ENCODE results near the gene POLD4.
A peak's percentile ranks its signal among the peaks of the same experiment; 100 is the strongest.
"Not testable (repeated sequence)": the region's sequence is repeated elsewhere in the genome, so short reads cannot be mapped to it uniquely, and the experiment has no call there.

The POLD4 gene

DNA sequence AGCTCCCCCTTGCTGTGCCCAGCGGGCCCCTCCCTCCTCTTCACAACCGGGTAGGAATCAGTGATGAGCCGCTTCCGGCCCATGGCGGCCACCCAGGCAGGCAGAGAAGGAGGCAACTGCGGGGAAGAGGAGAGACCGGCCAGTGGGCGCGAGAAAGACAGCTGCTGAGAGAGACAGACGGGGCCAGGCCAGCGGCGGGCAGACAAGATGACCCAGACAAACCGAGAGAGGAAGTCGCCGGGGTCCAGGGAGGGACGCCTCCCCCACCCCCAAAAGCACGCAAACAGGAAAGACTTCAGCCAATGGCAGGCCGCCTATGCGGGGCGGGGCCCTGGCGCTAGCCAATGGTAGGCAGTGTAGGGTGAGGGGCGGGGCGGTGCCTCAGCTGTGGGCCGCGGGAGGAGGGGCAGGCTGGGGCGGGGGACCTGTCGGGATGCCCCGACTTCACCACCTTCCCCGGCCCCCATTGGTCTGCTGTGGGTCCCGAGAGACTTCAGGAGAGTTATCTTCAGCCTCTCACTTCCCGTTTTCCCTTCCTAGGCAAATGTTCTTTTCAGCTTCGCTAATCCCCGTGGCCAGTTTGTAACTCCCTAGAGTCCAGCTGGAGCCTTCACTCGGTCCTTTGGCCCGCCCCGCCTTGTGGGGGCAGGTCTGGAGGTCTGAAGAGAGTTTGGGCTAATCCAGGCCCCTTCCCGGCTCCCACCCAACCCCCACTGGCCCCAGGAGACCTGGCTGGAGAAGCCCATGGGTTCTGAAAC lies at the start of gene POLD4:
POLD4 (minus strand) TSS at position 230 of the 758 bp plus-strand sequence; CDS start at position 83, 147 bp downstream.
- DNase-seq = peak; percentile 92 to 95

GRCh38 chr11:67403085-67403484 lies 49.7 kb upstream of the POLD4 start:
- DNase-seq = not testable (repeated sequence)

GRCh38 chr11:67402192-67402839 lies 49.0 kb upstream of the POLD4 start:
- DNase-seq = not testable (repeated sequence)

- DNase-seq = peak; percentile 87 to 95
Measured at GRCh38 chr11:67401495-67402191, 48.3 kb upstream of the POLD4 start, which contains the start of gene PPP1CA. TSS of gene PPP1CA (minus strand) at chr11:67401858. CDS start at chr11:67401782, 76 bp downstream.

- DNase-seq = no peak
Measured at GRCh38 chr11:67400942-67401494, 47.7 kb upstream of the POLD4 start.

- no peak for DNase-seq
Measured at GRCh38 chr11:67400251-67400941, 47.0 kb upstream of the POLD4 start.

DNA sequence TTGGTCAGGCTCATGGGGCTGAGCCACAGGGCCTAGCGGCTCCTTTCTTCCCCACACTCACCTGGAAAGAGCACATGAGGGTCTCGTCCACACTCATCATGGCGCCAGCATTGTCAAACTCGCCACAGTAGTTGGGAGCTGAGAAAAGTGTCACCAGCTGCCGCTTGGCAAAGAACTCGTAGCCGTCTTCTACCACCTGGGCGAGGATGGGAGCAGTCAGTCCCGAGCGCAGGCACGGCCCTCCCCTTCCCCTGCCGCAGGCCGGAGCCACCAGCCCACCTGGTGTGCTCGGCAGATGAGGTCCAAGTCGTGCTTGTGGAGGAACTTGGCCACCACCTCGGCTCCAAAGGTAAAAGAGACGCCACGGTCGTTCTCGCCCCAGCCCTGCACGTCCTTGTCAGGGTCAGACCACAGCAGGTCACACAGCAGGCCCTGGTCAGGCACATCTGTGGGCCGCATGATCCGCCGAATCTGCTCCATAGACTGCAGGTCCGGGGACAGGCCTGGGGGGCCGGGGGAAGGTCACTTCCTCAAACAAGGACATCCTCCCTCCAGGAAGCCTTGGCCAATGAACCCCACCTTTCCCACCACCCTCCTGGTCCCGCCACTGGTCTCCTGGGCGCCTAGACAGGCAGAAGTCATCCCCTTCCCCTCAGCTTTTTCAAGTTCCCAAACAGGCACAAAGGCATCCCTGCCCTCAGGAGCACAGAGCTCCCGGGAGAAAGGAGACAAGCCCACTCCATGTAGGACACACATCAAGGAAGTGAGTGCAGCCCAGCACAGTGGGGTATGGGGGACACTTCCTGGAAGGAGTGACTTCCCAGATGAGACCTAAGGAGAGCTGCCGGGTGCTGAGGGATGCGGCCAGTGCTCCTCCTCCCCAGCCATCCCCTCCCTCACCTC lies 45.6 kb upstream of the POLD4 start:
- DNase-seq = no peak

GRCh38 chr11:67397986-67398660 lies 44.8 kb upstream of the POLD4 start:
- no peak for DNase-seq

DNA sequence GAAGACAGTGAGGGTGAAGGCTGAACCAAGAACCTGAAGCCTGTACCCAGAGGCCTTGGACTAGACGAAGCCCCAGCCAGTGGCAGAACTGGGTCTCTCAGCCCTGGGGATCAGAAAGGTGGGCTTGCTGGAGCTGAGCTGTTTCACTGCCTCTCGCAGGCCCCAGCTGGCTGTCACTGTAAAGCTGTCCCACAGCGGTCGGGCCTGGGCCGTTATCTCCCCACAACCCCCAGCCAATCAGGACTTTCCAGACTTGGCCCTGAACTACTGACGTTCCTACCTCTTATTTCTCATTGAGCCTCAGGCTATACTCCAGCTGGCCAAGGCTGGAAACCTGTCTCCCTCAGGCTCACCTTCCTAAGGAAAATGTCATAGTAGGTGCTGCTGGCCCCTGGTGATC lies 44.2 kb upstream of the POLD4 start:
- DNase-seq = no peak

DNA sequence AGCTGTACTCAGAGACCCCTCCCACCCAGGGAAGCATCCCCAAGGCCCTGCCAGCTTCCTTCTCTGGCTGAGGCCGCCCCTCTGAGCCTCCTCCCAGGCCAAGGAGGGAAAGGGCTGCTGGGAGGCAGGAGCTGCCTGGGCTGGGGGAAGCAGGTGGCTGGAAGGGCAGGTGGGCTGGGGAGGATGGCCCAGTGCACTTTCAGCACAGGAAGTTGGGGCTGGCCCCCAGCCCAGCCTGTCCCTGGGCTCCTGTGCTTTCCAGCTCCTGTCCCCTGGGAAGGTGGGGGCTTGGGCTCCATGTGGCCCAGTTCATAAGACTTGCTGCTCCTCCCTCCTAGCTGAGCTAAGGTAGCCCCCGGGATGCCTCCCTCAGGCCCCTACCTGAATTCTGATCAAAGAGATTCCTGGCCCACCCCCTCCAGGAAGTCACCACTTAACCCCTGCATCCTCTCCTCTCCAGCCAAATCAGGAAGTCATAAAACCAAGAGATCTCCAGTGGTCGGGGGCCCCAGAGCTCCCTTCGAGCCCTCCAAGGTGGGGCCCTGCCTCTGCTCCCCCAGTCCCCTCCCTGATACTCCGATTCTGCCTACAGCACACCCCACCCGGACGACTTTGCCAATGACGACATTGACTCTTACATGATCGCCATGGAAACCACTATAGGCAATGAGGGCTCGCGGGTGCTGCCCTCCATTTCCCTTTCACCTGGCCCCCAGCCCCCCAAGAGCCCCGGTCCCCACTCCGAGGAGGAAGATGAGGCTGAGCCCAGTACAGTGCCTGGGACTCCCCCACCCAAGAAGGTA lies 43.4 kb upstream of the POLD4 start:
- peak; percentile 55 to 58 for DNase-seq

DNA sequence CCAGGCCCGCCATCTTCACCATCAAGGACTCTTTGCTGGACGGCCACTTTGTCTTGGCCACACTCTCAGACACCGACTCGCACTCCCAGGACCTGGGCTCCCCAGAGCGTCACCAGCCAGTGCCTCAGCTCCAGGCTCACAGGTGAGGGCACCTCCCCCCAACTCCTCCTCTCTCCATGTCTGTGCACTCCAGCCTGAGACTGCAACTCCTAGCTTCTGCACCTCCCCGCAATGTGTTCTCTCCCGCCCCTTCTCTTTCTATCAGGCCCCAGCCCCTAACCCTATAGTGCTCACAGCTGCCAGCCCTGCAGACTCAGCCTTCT lies 42.9 kb upstream of the POLD4 start:
- DNase-seq = no peak

GRCh38 chr11:67395555-67396258 lies 42.4 kb upstream of the POLD4 start:
- no peak for DNase-seq

DNA sequence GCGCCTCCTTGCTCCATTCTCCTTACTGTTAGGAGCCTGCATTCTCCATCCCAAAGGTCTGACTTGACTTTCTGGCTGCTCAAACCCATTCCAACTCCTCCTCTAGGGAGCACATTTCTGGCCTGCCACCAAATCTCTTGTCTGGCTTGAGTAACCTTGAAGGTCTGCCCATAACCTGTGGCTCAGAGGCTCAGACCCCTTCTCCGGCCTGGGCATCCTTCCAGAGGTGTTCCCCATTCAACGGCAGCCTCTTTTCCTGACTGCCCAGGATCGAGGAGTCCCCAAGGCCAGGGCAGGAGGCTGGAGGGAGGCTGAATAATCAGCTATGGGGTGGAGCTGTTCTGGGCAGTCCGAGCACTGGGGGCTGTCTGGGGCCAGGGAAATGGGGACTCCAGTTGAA lies 40.6 kb upstream of the POLD4 start:
- DNase-seq = no peak

GRCh38 chr11:67393437-67393836 lies 40.1 kb upstream of the POLD4 start:
- DNase-seq = no peak

DNA sequence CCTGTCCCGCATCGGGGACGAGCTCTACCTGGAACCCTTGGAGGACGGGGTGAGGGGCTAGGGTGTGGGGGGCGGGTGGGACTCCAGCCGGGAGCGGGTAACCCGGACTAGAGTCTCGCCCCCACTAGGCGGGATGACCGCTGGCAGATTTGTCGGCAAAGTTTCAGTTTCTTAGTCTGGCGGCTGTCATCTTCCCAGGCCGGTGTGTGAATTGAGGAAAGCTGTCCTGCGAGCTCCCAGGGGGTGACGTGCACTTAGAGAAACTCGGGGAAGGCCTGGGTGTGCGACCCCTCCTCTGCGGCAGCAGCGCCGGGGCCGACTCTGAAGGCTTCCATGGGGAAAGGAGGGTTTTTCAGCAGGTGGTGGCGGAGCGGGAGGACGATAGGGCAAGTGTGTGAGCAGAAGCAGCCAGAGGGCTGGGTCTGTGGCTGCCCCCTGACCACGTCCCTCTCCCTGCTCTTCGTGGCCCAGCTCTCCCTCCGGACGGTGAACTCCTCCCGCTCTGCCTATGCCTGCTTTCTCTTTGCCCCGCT lies 38.9 kb upstream of the POLD4 start:
- no peak for DNase-seq

DNA sequence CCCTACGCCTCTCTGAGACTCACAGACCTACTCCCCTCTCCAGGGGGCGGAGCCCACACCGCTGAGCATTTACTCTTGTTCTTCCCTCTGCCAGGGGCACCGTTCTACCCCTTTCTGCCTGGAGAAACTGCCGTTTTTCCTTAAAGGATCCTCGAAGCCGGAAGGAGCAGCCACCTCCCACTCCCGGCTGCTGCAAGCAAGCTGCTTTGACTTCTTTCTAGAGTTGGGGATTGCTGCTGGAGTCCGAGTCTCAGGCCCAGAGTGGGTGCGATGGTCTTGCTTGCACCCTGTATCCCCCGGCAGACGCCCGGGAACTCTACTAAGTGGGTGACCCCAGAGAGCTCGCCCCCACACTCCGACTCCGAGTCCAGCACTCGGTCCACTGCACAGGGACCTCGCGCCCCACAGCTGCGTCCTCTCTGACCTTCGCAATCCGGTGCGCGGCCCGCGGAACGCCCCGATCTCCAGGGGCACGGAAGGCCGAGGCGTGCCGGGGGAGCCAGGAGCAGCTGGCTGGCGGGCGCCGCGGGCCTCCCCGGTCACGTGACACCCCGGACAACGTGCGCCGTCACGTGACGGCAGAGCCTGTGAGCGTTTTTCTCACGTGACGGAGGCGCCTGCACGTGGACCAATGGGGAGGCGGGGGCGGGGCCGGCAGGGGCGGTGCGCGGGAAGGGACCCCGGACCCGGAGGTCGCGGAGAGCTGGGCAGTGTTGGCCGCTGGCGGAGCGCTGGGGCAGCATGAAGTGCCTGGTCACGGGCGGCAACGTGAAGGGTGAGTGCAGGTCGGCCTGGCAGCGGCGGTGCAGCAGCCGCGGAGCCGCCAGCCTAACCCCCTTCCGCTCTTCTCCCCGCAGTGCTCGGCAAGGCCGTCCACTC lies 38.2 kb upstream of the POLD4 start, which contains the start of gene RAD9A:
RAD9A (plus strand) TSS at position 683 of the 879 bp plus-strand sequence; CDS start at position 742, 59 bp downstream.
- DNase-seq = peak; percentile 85 to 89

DNA sequence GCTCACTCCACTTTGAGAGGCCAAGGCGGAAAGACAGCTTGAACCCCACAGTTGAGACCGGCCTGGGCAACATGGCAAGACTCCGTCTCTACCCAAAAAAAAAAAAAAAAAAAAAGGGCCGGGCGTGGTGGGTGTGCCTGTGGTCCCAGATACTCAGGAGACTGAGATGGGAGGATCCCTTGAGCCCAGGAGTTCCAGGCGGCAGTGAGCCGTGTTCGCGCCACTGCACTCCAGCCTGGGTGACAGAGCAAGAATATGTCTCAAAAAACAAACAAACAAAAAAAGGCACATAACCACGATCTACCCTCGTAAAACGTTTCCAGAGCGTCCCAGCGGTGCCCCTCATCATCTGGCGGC lies 37.6 kb upstream of the POLD4 start:
- no peak for DNase-seq

GRCh38 chr11:67389477-67389876 lies 36.1 kb upstream of the POLD4 start:
- DNase-seq = peak in 1 of 2 experiments; percentile 31
